GM19193 (cell line): ENCODE results near the gene LRRC4B.

ENCODE experiments used
- POLR2A ChIP-seq: IDR thresholded peaks from 4 replicates; pipeline ENCODE4 v1.6.1; 2011; ENCODE audit not compliant: insufficient read depth, insufficient read length; ENCODE audit errors: extremely low read depth

The LRRC4B gene

GRCh38 chr19:50555450-50556281 lies 12.6 kb downstream of the LRRC4B start:
- no peak for TF ChIP-seq POLR2A

- TF ChIP-seq POLR2A: no peak
These were observed 13.2 kb downstream of the LRRC4B start for GRCh38 chr19:50555033-50555432.

- no peak for TF ChIP-seq POLR2A
These were observed 14.0 kb downstream of the LRRC4B start for GRCh38 chr19:50554212-50554611.

- TF ChIP-seq POLR2A: no peak
These were observed 15.0 kb downstream of the LRRC4B start for GRCh38 chr19:50553134-50553703.

- TF ChIP-seq POLR2A: no peak
These were observed 15.7 kb downstream of the LRRC4B start for GRCh38 chr19:50552540-50552939.

GRCh38 chr19:50551715-50552187 lies 16.5 kb downstream of the LRRC4B start:
- TF ChIP-seq POLR2A: no peak

GRCh38 chr19:50551034-50551714 lies 17.1 kb downstream of the LRRC4B start:
- no peak for TF ChIP-seq POLR2A

- no peak for TF ChIP-seq POLR2A
These were observed 17.7 kb downstream of the LRRC4B start for GRCh38 chr19:50550594-50550966.

- no peak for TF ChIP-seq POLR2A
These were observed 18.2 kb downstream of the LRRC4B start for GRCh38 chr19:50549927-50550593.

GRCh38 chr19:50549059-50549926 lies 18.9 kb downstream of the LRRC4B start:
- TF ChIP-seq POLR2A: no peak

- TF ChIP-seq POLR2A: no peak
These were observed 19.8 kb downstream of the LRRC4B start for GRCh38 chr19:50548191-50549058.

- TF ChIP-seq POLR2A: no peak
These were observed 20.6 kb downstream of the LRRC4B start for GRCh38 chr19:50547385-50548190.
